Testis (tissue), 3 donors: ENCODE data around the gene LPCAT4. TPM values are rescaled to one million over a fixed set of nuclear protein-coding genes. Genes with fewer than 3 reads are reported as not detected.
A peak's percentile ranks its signal among the peaks of the same experiment; 100 is the strongest.
"Not testable (repeated sequence)": the region's sequence is repeated elsewhere in the genome, so short reads cannot be mapped to it uniquely, and the experiment has no call there.

Experiments used
- DNase-seq: peaks from one replicate; pipeline ENCODE4 v3.0.0-alpha.2; 2019
- H3K27ac ChIP-seq, 2 donors: fragments of 200-600 bp; sonication (generic); one replicate each; pipeline ENCODE4 v1.5.1; 2019
- H3K27me3 ChIP-seq: fragments of 200-600 bp; sonication (generic); one replicate; pipeline ENCODE4 v1.5.1; 2019
- H3K36me3 ChIP-seq: fragments of 200-600 bp; sonication (generic); one replicate; pipeline ENCODE4 v1.5.1; 2017; ENCODE audit warnings: low read depth; ENCODE audit errors: missing control alignments
- H3K4me1 ChIP-seq: fragments of 200-600 bp; sonication (generic); one replicate; pipeline ENCODE4 v1.5.1; 2019
- H3K4me3 ChIP-seq, 2 donors: fragments of 200-600 bp; sonication (generic); one replicate each; pipeline ENCODE4 v1.5.1; 2017 to 2019
- H3K9me3 ChIP-seq: fragments of 200-600 bp; sonication (generic); one replicate; pipeline ENCODE4 v1.5.1; 2017
- POLR2A ChIP-seq: fragments of 450-650 bp; IDR thresholded peaks from one replicate; pipeline ENCODE4 v1.6.1; 2017; ENCODE audit warnings: antibody characterized with exemption, mild to moderate bottlenecking, moderate library complexity
- WGBS, 2 donors: methylation state at CpG; one replicate each; pipeline ENCODE4 v1.1.5; 2018; 5-methylcytosine and 5-hydroxymethylcytosine counted together
- intact Hi-C: fragments of 100-400 bp; cut with DNase I; formaldehyde crosslinking; loops from one replicate; pipeline ENCODE4 v1.15.1; 2023; ENCODE audit warnings: low total_unique reads
- polyA plus RNA-seq: library from polyadenylated mRNA; stranded (reverse); fragments of 350-450 nt; fragmentation: Illumina TruSeq; extraction: RNeasy Lipid Tissue Mini Kit (QIAGEN cat#74804); gene quantifications from one replicate; pipeline ENCODE4 v1.2.3, GENCODE V29; 2014; ENCODE audit warnings: low read depth, low replicate concordance; ENCODE audit not compliant: insufficient read depth
- total RNA-seq, 2 donors: library from RNA; depleted of rRNA; stranded (reverse); fragments of >200 nt; gene quantifications; one replicate each; pipeline ENCODE4 v1.2.3, GENCODE V29; 2016
- TF ChIP-seq, protein P1 (sequence below), 3 experiments: fragments of 450-650 bp in 2 of 3; fragments of 200-600 bp in 1 of 3; sonication (generic) in 1 of 3; IDR thresholded peaks; one replicate each; pipeline ENCODE4 v1.5.1; 2016 to 2019; ENCODE audit warnings: antibody characterized with exemption in 3 of 3, mild to moderate bottlenecking in 2 of 3, moderate library complexity in 1 of 3

LPCAT4 gene
- total and polyA plus RNA-seq, 3 donors from 2014 or later = 9.9 to 16.1 (median 13.4) TPM

DNA sequence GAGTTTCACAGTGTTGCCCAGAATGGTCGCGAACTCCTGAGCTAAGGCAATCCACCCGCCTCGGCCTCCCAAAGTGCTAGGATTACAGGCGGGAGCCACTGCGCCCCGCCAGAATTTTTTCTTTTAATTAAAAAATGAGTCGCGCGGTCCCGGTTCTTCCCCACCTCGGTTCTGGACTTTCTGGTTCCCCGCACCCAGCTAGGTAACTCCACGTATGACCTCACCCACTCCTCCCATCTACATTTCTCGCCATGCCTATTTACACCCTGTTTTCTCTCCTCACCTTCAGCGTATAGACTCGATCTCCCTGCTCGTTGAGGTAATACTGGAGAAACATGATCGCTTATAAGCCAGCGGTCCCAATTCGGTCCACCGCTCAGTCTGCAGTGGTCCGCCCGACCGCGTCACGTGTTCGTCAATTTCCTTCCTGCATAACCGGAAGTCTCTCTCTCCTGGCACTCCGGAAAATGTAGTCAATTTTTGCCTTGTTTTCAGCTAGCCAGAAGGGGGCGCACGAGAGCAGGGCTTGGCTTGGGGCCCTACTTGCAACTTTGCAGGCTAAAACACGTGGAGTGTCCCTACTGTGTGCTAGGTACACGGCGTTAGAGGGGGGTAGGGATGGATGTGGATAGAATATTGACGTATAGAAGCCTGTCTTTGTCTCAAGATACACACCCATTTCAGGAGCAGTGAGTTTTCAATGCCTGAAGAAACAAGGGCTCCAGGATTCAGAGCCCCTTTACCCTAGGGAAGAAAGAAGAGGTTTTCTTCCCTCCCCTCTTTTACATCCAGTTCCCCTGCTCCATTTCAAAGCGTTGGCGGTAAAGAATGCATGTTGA is 24.0 kb downstream of the LPCAT4 start, which contains the start of the genes NOP10 and NUTM1:
NOP10 (minus strand) TSS at position 400 of the 839 bp plus-strand sequence; CDS start at position 337, 63 bp downstream.
NUTM1 (plus strand) TSS at position 579 of the 839 bp plus-strand sequence. CDS start 382 bp downstream, outside the sequence.
- 1 to 2% methylated on average over 38 of the region's 38 CpGs for WGBS, 2 donors
- Histone ChIP-seq H3K27ac (peak within 1 kb of the TSS; percentile 86 to 94), H3K9me3 (no peaks in the 10 kb centered on the region), H3K4me1 (no peaks in the 10 kb centered on the region), H3K27me3 (no peaks in the 10 kb centered on the region), H3K36me3 (no peaks in the 10 kb centered on the region), H3K4me3 (peak within 1 kb of the TSS; percentile 88 to 90)
- intact Hi-C loops = no loop called here
- peak; percentile 95 for DNase-seq
- TF ChIP-seq, protein P1, sequence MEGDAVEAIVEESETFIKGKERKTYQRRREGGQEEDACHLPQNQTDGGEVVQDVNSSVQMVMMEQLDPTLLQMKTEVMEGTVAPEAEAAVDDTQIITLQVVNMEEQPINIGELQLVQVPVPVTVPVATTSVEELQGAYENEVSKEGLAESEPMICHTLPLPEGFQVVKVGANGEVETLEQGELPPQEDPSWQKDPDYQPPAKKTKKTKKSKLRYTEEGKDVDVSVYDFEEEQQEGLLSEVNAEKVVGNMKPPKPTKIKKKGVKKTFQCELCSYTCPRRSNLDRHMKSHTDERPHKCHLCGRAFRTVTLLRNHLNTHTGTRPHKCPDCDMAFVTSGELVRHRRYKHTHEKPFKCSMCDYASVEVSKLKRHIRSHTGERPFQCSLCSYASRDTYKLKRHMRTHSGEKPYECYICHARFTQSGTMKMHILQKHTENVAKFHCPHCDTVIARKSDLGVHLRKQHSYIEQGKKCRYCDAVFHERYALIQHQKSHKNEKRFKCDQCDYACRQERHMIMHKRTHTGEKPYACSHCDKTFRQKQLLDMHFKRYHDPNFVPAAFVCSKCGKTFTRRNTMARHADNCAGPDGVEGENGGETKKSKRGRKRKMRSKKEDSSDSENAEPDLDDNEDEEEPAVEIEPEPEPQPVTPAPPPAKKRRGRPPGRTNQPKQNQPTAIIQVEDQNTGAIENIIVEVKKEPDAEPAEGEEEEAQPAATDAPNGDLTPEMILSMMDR (IDR thresholded peaks at IDR 0.05) = peak; percentile 96 to 99 (median 98)
- no peak for TF ChIP-seq POLR2A

- H3K9me3 ChIP-seq, intact Hi-C loops, DNase-seq, H3K4me1 ChIP-seq, H3K27me3 ChIP-seq, H3K36me3 ChIP-seq: not testable (repeated sequence)
- 25 to 37% methylated on average over 26 of the region's 26 CpGs for WGBS, 2 donors
- H3K4me3 ChIP-seq = peak overlapping the region; percentile 88 to 90
- peak overlapping the region; percentile 86 to 94 for H3K27ac ChIP-seq
Observed at GRCh38 chr15:34342213-34342736, 24.7 kb downstream of the LPCAT4 start.

DNA sequence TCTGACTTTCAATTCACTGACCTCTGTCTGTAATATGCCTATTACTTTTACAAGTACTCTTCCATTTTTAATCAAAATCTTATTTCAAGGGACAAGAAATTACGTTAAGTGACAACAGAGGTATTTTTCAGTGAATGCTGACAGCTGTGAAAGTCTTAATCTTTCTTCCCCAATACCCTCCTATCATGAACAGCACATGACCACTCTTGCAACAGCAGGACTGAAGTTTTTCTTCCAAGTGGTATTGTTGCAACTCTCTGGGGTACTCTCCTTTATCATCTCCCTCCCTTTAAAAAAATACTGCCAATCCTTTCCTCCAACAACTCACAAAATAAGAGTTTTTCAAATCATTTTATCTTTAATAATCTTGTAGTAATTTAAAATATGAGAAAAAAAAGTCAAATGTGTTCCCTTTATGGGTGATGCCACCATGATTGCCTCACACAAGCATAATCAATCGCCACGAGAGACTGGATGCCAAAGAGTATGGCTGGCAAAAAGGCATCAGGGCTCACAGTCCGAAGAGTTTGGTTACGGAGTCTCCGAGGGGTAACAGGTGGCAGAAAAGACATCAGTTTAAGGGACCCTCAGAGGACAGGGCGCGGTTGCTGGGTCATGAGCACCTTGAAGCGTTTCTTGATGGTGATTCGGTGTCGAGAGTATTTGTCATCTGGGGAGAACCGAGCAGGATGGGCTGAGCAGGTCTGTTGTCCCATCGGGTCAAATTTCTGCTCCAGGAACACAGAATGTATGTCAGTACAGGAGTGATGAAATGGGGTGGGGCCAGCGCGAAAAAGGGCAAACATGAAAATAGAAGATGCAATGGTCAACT is 25.4 kb downstream of the LPCAT4 start:
- peaks cover 3% of the 10 kb centered on the region for H3K4me1 ChIP-seq
- no peak for DNase-seq
- H3K4me3 ChIP-seq = peak overlapping the region; percentile 88 to 90
- H3K27ac ChIP-seq = peak overlapping the region in 1 of 2 donors; percentile 94
- TF ChIP-seq POLR2A = no peak
- TF ChIP-seq, protein P1 (IDR thresholded peaks at IDR 0.05) = no peak
- intact Hi-C loops = no loop called here
- WGBS, 2 donors = 67 to 87% methylated on average over 15 of the region's 15 CpGs
- H3K36me3 ChIP-seq = no peaks in the 10 kb centered on the region
- H3K9me3 ChIP-seq = no peaks in the 10 kb centered on the region
- H3K27me3 ChIP-seq = no peaks in the 10 kb centered on the region

DNA sequence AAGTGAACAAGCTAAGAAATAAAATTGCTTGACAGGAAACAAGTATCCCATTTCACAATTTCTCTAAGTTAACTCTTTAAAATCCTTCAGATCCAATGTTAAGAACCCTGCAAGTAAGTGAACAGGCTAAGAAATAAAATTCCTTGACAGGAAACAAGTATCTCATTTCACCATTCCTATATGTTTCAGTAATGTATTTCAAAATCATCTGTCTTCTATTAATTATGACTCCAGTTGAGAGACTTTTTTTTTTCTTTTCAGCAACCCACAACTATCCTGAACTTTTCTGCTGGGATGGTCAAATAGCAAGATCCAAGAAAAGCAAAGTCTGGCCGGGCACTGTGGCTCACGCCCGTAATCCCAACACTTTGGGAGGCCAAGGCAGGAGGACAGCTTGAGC is 27.1 kb downstream of the LPCAT4 start:
- no peak overlapping the region for H3K27ac ChIP-seq
- H3K4me3 ChIP-seq = no peak overlapping the region
- DNase-seq = no peak
- WGBS, 2 donors = 98% methylated on average over 3 of the region's 3 CpGs
- H3K27me3 ChIP-seq = no peaks in the 10 kb centered on the region
- no peak for TF ChIP-seq POLR2A
- TF ChIP-seq, protein P1 (IDR thresholded peaks at IDR 0.05) = no peak
- no peaks in the 10 kb centered on the region for H3K36me3 ChIP-seq
- H3K4me1 ChIP-seq = peaks cover 3% of the 10 kb centered on the region
- H3K9me3 ChIP-seq = no peaks in the 10 kb centered on the region
- intact Hi-C loops = no loop called here

DNA sequence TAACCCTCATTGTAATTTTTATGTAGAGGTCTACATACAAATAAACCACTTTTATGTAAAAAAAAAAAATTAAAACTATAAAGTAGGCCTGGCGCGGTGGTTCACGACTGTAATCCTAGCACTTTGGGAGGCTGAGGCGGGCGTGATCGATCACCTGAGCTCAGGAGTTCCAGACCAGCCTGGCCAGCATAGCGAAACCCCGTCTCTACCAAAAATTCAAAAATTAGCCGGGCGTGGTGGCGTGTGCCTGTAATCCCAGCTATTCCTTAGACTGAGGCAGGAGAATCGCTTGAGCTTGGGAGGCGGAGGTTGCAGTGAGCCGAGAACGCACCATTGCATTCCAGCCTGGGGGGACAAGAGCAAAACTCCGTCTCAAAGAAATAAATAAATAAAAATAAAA is 28.6 kb downstream of the LPCAT4 start:
- Histone ChIP-seq H3K4me1 (peaks cover 3% of the 10 kb centered on the region), H3K4me3 (peak overlapping the region; percentile 88 to 91), H3K9me3 (no peaks in the 10 kb centered on the region), H3K27ac (peak overlapping the region; percentile 79 to 92), H3K27me3 (no peaks in the 10 kb centered on the region), H3K36me3 (no peaks in the 10 kb centered on the region)
- WGBS, 2 donors = 40 to 64% methylated on average over 16 of the region's 16 CpGs
- intact Hi-C loops = no loop called here
- TF ChIP-seq, protein P1 (IDR thresholded peaks at IDR 0.05) = no peak
- no peak for TF ChIP-seq POLR2A
- DNase-seq = no peak
